ENCODE measurements around the gene GSTA4.

The GSTA4 gene

DNA sequence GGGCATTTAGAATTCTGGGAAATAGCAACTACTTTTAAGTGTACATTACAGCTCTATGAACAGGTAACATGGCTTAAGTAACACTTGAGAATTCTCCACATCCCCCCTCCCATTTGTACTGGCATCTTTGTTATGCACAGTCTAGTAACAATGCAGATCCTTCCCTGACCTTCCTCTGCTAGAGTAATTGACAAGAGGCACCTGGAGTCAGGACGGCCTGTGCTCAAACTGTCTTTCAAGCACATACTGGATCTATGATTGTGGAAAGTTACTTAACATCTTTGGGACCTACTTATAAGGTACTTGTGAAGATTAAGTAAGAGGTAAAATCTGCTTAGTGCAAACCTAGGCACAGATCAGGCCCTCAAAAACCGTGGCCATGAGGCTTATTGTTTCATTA lies 63.7 kb downstream of the GSTA4 start:
- Histone ChIP-seq H3K27ac (peak overlapping the region in 1 of 21 experiments; percentile 17), H3K4me3 (no peak overlapping the region)

DNA sequence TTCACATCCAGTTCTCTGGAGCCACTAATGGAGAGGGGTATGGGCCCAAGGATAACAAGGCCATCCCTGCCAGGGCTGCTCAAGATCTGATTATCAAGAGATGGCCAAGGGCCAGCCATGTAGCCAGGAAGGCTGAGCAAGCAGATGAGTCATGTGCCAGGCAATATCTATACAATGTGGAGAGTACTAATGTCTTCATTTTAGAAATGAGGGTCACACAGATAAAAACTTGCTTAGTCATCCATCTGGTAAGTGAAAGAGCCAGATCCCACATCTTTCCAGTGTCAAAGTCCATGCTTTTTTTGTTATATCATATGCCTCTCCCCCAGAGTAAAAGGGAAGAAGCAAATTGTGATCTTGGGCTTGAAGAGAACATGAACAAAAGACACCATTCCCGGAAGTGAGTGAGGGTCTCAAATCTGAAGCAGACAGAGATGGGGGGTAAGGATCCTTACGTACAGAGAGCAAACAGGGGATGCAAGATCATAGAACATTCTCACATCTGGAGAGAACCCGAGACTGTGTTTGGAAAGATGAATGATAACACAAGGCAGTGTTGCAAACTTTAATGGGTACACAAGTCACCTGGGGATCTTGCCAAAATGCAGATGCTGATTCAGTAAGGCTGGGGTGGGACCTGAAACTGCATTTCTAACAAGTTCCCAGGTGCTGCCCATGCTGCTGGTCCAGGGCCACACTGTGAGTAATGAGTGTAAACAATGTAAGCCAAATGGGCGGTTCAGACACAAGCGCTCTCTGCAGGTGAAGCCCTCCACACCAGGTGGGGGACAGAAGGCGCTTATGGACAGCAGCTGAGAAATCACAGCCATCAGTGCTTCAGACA lies 65.5 kb downstream of the GSTA4 start:
- Histone ChIP-seq H3K4me3 (no peak overlapping the region), H3K27ac (peak overlapping the region in 7 of 21 experiments; percentile 4 to 60 (median 46))
